Loucy (cell line): ENCODE results near the gene DACH1.

ENCODE experiments used
- H2AFZ ChIP-seq: fragments of 200-600 bp; sonication (generic); 2 replicates; pipeline ENCODE4 v1.6.0; 2016; ENCODE audit warnings: antibody characterized with exemption, mild to moderate bottlenecking, low read length, moderate library complexity
- H3F3A ChIP-seq: fragments of 200-600 bp; 2 replicates; pipeline ENCODE4 v1.6.0; 2016; ENCODE audit warnings: antibody characterized with exemption, low read depth, mild to moderate bottlenecking
- H3K27me3 ChIP-seq: fragments of 200-600 bp; sonication (generic); 2 replicates; pipeline ENCODE4 v1.6.1; 2014; ENCODE audit warnings: low read length, mild to moderate bottlenecking; ENCODE audit not compliant: insufficient read depth, poor library complexity, severe bottlenecking
- H3K36me3 ChIP-seq: fragments of 200-600 bp; sonication (generic); 2 replicates; pipeline ENCODE4 v1.6.1; 2016; ENCODE audit warnings: low read length; ENCODE audit not compliant: insufficient read depth
- H3K4me1 ChIP-seq: fragments of 200-600 bp; sonication (generic); 2 replicates; pipeline ENCODE4 v1.5.1; 2014; ENCODE audit warnings: low read length, mild to moderate bottlenecking; ENCODE audit not compliant: insufficient read depth, poor library complexity, severe bottlenecking
- H3K4me2 ChIP-seq: fragments of 200-600 bp; sonication (generic); 2 replicates; pipeline ENCODE4 v1.6.0; 2014; ENCODE audit warnings: antibody characterized with exemption, low read length, low read depth, mild to moderate bottlenecking; ENCODE audit not compliant: poor library complexity, severe bottlenecking
- H3K4me3 ChIP-seq: fragments of 200-600 bp; sonication (generic); 2 replicates; pipeline ENCODE4 v1.5.1; 2014; ENCODE audit warnings: low read length, mild to moderate bottlenecking, mixed read lengths; ENCODE audit not compliant: poor library complexity, severe bottlenecking
- H3K79me2 ChIP-seq: fragments of 200-600 bp; sonication (generic); 2 replicates; pipeline ENCODE4 v1.6.1; 2014; ENCODE audit warnings: low read length; ENCODE audit not compliant: insufficient read depth
- H3K9ac ChIP-seq: fragments of 200-600 bp; sonication (generic); 2 replicates; pipeline ENCODE4 v1.6.0; 2014; ENCODE audit warnings: mild to moderate bottlenecking, low read depth, low read length, moderate library complexity; ENCODE audit not compliant: poor library complexity, severe bottlenecking
- H3K9me2 ChIP-seq: fragments of 200-600 bp; sonication (generic); replicated peaks from 2 replicates; pipeline ENCODE4 v1.6.1; 2016; ENCODE audit warnings: low read depth, low read length, mixed read lengths
- H3K9me3 ChIP-seq: fragments of 200-600 bp; sonication (generic); 2 replicates; pipeline ENCODE4 v1.6.1; 2014; ENCODE audit warnings: mild to moderate bottlenecking, antibody characterized with exemption, low read length, low read depth; ENCODE audit not compliant: insufficient read depth
- H4K20me1 ChIP-seq: fragments of 200-600 bp; sonication (generic); 2 replicates; pipeline ENCODE4 v1.6.0; 2014; ENCODE audit warnings: antibody characterized with exemption, low read length, mild to moderate bottlenecking; ENCODE audit not compliant: insufficient read depth, poor library complexity, severe bottlenecking
- CTCF ChIP-seq: fragments of 200-600 bp; sonication (generic); conservative IDR thresholded peaks from 2 replicates; pipeline ENCODE4 v1.5.1; 2014; ENCODE audit warnings: mild to moderate bottlenecking, antibody characterized with exemption, low read length
- EZH2phosphoT487 ChIP-seq: fragments of 200-600 bp; IDR thresholded peaks from 2 replicates; pipeline ENCODE4 v1.6.1; 2018; ENCODE audit warnings: antibody characterized with exemption, mild to moderate bottlenecking, moderate library complexity, borderline replicate concordance

Gene DACH1

GRCh38 chr13:71522941-71523526, 344.0 kb downstream of the DACH1 start:
- Histone ChIP-seq H3K9me2 (no peaks in the 10 kb centered on the region; the same call in 1 of the 2 replicates), H3K9ac (no peak overlapping the region), H3K4me3 (no peak overlapping the region)

GRCh38 chr13:71517004-71517403, 350.0 kb downstream of the DACH1 start:
- H3K4me2 ChIP-seq, result no peak overlapping the region
- H2AFZ ChIP-seq, result no peak overlapping the region
- H3K9ac ChIP-seq, result no peak overlapping the region
- no peaks in the 10 kb centered on the region for H4K20me1 ChIP-seq
- H3K9me2 ChIP-seq, result no peaks in the 10 kb centered on the region; the same call in 1 of the 2 replicates
- peaks cover 3% of the 10 kb centered on the region for H3K4me1 ChIP-seq
- H3K4me3 ChIP-seq, result no peak overlapping the region
- H3K27me3 ChIP-seq, result no peaks in the 10 kb centered on the region
- H3K79me2 ChIP-seq, result no peaks in the 10 kb centered on the region
- no peaks in the 10 kb centered on the region for H3K9me3 ChIP-seq
- TF ChIP-seq CTCF (no peak), EZH2phosphoT487 (no peak)
- no peaks in the 10 kb centered on the region for H3F3A ChIP-seq
- no peaks in the 10 kb centered on the region for H3K36me3 ChIP-seq

More at GRCh38 chr13:71522941-71523526, 344.0 kb downstream of the DACH1 start:
- H3K4me1 ChIP-seq, result peaks cover 5% of the 10 kb centered on the region
- no peaks in the 10 kb centered on the region for H4K20me1 ChIP-seq
- no peaks in the 10 kb centered on the region for H3F3A ChIP-seq
- no peak overlapping the region for H2AFZ ChIP-seq
- H3K79me2 ChIP-seq, result no peaks in the 10 kb centered on the region
- H3K36me3 ChIP-seq, result no peaks in the 10 kb centered on the region
- no peak for TF ChIP-seq EZH2phosphoT487
- no peak for TF ChIP-seq CTCF
- no peaks in the 10 kb centered on the region for H3K27me3 ChIP-seq
- no peaks in the 10 kb centered on the region for H3K9me3 ChIP-seq
- no peak overlapping the region for H3K4me2 ChIP-seq

GRCh38 chr13:71516521-71516920, 350.5 kb downstream of the DACH1 start:
- Histone ChIP-seq H3K4me2 (no peak overlapping the region), H3K27me3 (no peaks in the 10 kb centered on the region), H4K20me1 (no peaks in the 10 kb centered on the region), H3K4me3 (no peak overlapping the region), H2AFZ (no peak overlapping the region), H3K9me2 (no peaks in the 10 kb centered on the region; the same call in 1 of the 2 replicates), H3K9me3 (no peaks in the 10 kb centered on the region), H3K36me3 (no peaks in the 10 kb centered on the region), H3K4me1 (no peaks in the 10 kb centered on the region), H3K9ac (no peak overlapping the region), H3K79me2 (no peaks in the 10 kb centered on the region), H3F3A (no peaks in the 10 kb centered on the region)
- TF ChIP-seq CTCF (no peak), EZH2phosphoT487 (no peak)
